Embryonic facial prominence (tissue), 1 donor: ENCODE data around the gene MYT1.

Experiments used
- DNase-seq: peaks from one replicate; pipeline ENCODE4 v3.0.0-alpha.2; 2016; ENCODE audit errors: extremely low spot score

Gene MYT1

GRCh38 chr20:64153861-64154589 is 10.2 kb upstream of the MYT1 start:
- no peak for DNase-seq

- DNase-seq = no peak
Measured at GRCh38 chr20:64154590-64155257, 9.5 kb upstream of the MYT1 start.

- no peak for DNase-seq
Measured at GRCh38 chr20:64155258-64156135, 8.8 kb upstream of the MYT1 start.

- DNase-seq = no peak
Measured at GRCh38 chr20:64156136-64156885, 7.9 kb upstream of the MYT1 start.

DNA sequence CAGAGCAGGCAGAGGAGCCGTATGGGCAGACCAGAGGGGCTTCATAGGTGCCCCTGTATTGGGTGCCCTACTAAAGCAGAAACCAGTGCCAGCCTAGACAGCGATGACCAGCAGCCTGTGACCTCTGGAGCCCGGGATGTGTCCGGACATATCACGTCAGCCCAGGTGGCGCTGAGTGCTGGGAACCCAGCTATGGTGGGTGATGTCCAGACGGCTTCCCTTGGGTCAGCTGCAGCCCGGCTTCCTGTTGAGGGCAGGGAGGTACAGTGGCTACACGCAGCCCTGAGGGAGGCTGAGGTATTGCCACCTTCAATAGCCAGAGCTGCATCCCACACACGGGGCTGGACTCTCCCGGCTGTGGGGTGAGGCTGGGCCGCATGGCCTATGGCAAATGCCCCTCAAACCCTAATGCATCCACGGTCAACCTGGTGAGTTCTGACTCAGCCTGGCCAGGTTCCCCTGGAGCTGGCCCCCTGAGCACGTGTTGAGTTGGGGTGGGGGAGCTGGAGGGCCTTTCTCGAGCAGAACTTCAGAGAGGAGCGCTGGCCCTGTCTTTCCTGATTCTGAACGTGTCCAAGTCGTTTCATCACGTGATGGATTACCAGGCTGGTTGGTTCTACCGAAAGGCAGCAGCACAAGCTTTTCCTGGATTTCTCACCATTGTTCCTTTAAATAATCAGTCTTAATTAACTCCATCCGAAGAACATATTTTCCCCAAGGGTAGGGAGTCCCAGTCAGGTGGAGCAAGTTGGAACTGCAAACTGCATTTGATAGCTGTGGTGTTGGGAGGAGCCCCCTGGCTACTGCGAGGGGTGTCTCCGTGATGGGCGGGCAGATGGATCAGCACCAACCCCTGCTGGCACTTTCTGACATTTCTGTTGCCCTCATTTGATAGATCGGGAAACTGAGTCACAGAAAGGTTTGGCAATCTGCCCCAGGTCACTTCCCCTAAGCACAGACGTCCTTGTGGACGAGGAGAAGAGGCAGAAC is 7.1 kb upstream of the MYT1 start:
- DNase-seq = no peak

DNA sequence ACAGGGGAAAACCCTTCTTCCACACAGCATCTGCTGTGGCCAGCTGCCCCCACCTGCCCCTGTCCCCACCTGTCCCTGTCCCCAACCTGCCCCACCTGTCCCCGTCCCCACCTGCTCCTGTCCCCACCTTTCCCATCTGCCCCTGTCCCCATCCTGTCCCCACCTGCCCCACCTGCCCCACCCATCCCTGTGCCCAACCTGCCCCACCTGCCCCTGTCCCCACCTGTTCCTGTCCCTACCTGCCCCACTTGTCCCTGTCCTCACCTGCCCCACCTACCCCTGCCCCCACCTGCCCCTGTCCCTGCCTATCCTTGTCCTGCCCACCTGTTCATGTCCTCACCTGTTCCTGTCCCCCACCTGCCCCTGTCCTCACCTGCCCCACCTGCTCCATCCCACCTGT is 6.4 kb upstream of the MYT1 start:
- no peak for DNase-seq

GRCh38 chr20:64158346-64159285 is 5.6 kb upstream of the MYT1 start:
- DNase-seq = no peak

DNA sequence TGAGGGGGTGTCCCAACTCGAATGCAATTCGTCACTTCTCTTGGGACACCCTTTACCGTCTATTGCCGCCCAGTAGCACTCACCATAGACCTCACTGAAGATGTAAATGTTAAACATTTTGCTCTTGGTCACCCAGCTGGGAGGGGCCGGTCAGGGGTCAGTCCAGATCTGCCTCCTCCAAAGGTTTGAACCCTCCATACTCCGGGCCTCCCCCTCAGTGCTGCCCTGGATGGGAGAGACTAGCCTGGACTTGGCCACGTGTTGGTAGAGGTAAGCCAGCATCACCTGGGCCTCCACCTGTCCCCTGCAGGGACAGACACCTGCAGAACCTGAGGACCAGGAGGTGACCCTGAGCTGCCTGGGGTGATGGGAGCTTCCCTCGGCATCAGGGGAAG is 5.0 kb upstream of the MYT1 start:
- no peak for DNase-seq

DNA sequence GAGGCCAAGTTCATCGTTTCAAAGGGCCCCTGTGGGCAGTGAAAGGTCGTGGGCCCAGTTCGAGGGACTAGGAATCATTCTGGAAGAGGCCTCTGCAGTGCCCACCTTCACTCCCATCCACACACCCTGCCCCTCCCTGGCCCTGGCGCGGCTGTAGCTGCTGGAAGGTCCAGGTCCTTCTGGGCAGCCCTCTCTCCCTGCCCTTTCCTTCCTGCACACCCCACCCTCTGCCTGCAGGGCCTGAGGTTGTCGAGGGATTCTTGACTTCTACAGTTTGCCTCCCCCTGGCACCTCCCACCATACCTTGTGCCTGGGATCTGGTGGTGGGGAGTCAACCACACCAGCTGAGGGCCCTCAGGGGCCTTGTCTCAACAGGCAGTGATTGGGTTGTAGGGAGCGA is 4.5 kb upstream of the MYT1 start:
- no peak for DNase-seq

- no peak for DNase-seq
Measured at GRCh38 chr20:64160118-64160517, 4.1 kb upstream of the MYT1 start.

DNA sequence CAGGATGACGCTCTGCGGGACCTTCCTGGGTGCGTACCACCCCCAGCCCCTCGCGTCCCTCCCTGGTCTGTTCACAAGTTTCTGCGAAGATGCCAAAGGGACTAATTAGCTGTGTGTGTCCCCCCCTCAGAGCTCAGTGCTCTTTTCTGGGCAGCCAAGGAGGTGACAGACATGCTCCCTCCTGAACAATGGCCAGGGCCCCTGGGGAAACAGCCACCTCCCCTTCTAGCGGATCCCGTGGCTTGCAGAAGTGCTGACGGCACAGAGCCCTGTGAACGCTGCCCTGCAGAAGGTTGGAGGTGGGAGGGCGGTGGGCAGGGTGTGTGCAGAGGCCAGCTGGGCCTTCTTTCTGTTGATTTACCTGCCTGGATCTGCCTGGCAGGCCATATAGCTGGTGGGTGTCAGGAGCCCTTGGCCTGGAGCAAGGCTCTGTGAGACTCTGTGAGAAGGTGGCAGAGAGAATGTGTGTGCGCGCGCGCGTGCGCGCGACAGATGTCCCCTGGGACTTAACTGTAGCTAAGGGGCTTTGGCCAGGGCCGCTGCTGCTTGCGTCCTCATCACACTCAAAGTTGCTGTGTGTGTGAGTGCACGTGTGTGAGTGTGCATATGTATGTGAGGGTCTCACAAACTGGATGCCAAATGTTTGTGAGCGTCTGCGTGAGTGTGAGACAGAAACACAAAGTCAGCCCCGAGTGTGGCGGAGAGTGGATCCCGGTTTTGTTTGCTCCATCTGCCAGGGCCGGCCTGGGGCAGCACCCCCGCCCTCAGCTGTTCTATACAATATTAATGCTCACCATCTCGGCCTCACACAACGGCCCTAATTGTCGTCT is 3.5 kb upstream of the MYT1 start:
- DNase-seq = no peak

DNA sequence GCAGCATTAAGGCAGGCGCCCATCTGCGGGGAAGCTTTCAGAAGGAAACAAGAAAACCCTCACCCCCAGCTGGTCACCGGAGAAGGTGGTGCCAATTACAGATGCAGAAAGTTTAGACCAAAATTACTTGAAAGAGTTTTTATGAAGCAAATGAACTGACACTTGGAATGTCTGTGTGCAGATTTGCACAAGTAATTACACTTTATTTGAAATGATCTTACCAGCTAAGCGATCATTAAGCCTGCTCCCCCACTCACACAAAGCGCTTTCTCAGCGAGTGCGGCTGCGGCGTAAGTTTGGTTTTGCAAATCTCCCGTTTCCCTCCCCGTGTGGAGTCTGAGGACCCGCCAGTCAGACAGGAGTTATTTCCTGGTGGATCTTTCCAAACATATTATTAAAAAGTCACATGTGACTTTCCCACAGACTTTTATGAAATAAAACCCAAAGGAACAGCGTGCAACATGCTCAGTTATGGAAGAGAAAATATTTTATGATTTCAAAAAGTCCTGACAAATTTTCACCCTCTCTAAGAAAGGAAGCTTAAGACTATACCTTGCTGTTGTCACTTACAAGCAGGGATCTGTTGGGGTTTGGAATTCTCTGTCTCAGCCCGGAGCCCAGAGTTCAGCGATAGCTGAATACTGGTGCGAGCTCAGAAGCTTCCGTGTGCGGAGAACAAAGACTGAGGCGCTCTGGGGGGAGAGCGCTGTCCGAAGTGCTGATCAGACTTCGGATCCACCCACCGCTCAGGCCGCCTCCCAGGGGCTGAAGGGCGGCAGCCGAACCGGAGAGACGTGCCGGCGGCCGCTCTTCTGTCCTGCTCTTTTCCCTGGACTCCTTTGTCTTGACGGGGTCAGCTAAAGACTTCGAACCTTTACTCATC is 2.7 kb upstream of the MYT1 start:
- DNase-seq = no peak

GRCh38 chr20:64162239-64162910 is 1.9 kb upstream of the MYT1 start:
- DNase-seq = no peak

DNA sequence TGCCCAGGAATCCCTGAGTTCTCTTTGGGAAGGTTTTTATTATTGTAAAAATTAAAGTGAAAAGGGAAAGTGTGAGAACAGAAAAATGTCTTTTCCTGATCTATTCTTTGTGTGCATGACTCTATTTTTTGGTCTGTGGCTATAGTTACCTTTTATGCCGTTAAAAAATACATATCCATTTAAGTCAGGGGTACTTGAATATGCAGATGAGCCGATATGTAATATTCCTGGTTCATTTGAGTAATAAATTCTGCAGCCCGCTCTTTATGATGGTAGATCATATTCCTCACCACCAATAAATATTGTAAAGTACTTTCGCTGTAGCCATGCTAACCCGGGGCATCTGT is 503 bp upstream of the MYT1 start:
- no peak for DNase-seq

GRCh38 chr20:64165866-64166600 is 1.8 kb downstream of the MYT1 start:
- DNase-seq = no peak
